B cell (primary cell): ENCODE measurements around the gene RNF227.

Source experiments
- CTCF ChIP-seq: fragments of 200-600 bp; IDR thresholded peaks from one replicate; pipeline ENCODE4 v1.8.0; 2022; ENCODE audit warnings: antibody characterized with exemption, mild to moderate bottlenecking
- EZH2 ChIP-seq: IDR thresholded peaks from 2 replicates; pipeline ENCODE4 v1.6.1; 2012; ENCODE audit warnings: borderline replicate concordance, low read depth, mild to moderate bottlenecking, moderate library complexity, low read length; ENCODE audit not compliant: insufficient read depth, poor library complexity, severe bottlenecking

GRCh38 chr17:7883781-7884386, 32.2 kb downstream of the RNF227 start:
- TF ChIP-seq CTCF (no peak), EZH2 (no peak)
